PC-9 (cell line): ENCODE data around the gene DLGAP1. TPM values are rescaled to one million over a fixed set of nuclear protein-coding genes. Genes with fewer than 3 reads are reported as not detected.
A peak's percentile ranks its signal among the peaks of the same experiment; 100 is the strongest.

Experiments
- BruUV-seq: library from RNA; stranded (reverse); fragments of 400-500 nt; replicated peaks from 2 replicates; lab custom pipeline; 2021; lab: Mats Ljungman, UMichigan
- CTCF ChIA-PET: fragments of 300-600 bp; sonication (Branson Sonifier 250); formaldehyde crosslinking; loops from one replicate; lab custom pipeline; 2022; ENCODE audit warnings: antibody characterized with exemption; lab: Charles Lee
- POLR2A ChIA-PET: fragments of 300-600 bp; sonication (Branson Sonifier 250); formaldehyde crosslinking; loops from one replicate; lab custom pipeline; 2022; ENCODE audit warnings: antibody characterized with exemption; ENCODE audit not compliant: unreplicated experiment; lab: Charles Lee
- DNase-seq, 2 experiments: peaks; one replicate each; pipeline versions ENCODE4 v3.0.0 to v3.0.0-alpha.2; 2015 to 2022; ENCODE audit warnings: mixed read lengths in 1 of 2
- H2AFZ ChIP-seq: fragments of 200-600 bp; sonication (generic); 2 replicates; pipeline ENCODE4 v1.8.1; 2017; ENCODE audit warnings: antibody characterized with exemption
- H3F3A ChIP-seq: fragments of 200-600 bp; sonication (generic); 2 replicates; pipeline ENCODE4 v1.8.1; 2017; ENCODE audit warnings: antibody characterized with exemption, mild to moderate bottlenecking, low read depth; ENCODE audit not compliant: insufficient read depth
- H3K27ac ChIP-seq: fragments of 200-600 bp; sonication (generic); 2 replicates; pipeline ENCODE4 v1.6.1; 2016; ENCODE audit warnings: mixed run types
- H3K27me3 ChIP-seq: fragments of 200-600 bp; sonication (generic); 2 replicates; pipeline ENCODE4 v1.6.1; 2016; ENCODE audit warnings: low read depth, mixed run types; ENCODE audit not compliant: insufficient read depth
- H3K36me3 ChIP-seq: fragments of 200-600 bp; sonication (generic); 2 replicates; pipeline ENCODE4 v1.6.1; 2016; ENCODE audit warnings: low read depth, mixed run types
- H3K4me1 ChIP-seq: fragments of 200-600 bp; sonication (generic); replicated peaks from 2 replicates; pipeline ENCODE4 v1.6.1; 2016; ENCODE audit warnings: mixed run types; ENCODE audit not compliant: insufficient read depth
- H3K4me2 ChIP-seq: fragments of 200-600 bp; sonication (generic); 2 replicates; pipeline ENCODE4 v1.6.1; 2017; ENCODE audit warnings: mixed run types
- H3K4me3 ChIP-seq: fragments of 200-600 bp; sonication (generic); 2 replicates; pipeline ENCODE4 v1.6.1; 2016; ENCODE audit warnings: mixed run types
- H3K79me2 ChIP-seq: fragments of 200-600 bp; sonication (generic); 2 replicates; pipeline ENCODE4 v1.6.1; 2017; ENCODE audit warnings: low read depth, mixed run types
- H3K9me2 ChIP-seq: fragments of 200-600 bp; sonication (generic); 2 replicates; pipeline ENCODE4 v1.8.1; 2017; ENCODE audit warnings: mild to moderate bottlenecking; ENCODE audit not compliant: insufficient read depth
- H3K9me3 ChIP-seq: fragments of 200-600 bp; sonication (generic); 2 replicates; pipeline ENCODE4 v1.8.1; 2016; ENCODE audit warnings: low read depth; ENCODE audit not compliant: insufficient read depth
- H4K20me1 ChIP-seq: fragments of 200-600 bp; sonication (generic); 2 replicates; pipeline ENCODE4 v1.8.1; 2017; ENCODE audit not compliant: insufficient read depth
- CTCF ChIP-seq: fragments of 200-600 bp; sonication (generic); conservative IDR thresholded peaks from 2 replicates; pipeline ENCODE4 v1.6.1; 2017; ENCODE audit warnings: mixed run types, antibody characterized with exemption, mild to moderate bottlenecking, moderate library complexity
- EZH2 ChIP-seq: fragments of 200-600 bp; sonication (generic); IDR thresholded peaks from 2 replicates; pipeline ENCODE4 v1.8.0; 2017; ENCODE audit warnings: antibody characterized with exemption, low read depth
- intact Hi-C: fragments of 100-400 bp; cut with micrococcal nuclease; formaldehyde crosslinking; loops from one replicate; pipeline ENCODE4 v1.10.0; 2022; ENCODE audit not compliant: unreplicated experiment
- total RNA-seq: library from RNA; stranded (reverse); gene quantifications from 2 replicates; pipeline ENCODE4 v1.2.3, GENCODE V29; 2021

Gene DLGAP1
- total RNA-seq, 1 experiment from 2014 or later, result not detected

- no peaks in the 10 kb centered on the region for H3K36me3 ChIP-seq
- ChIA-PET POLR2A (no interaction called here), CTCF (interaction anchor here (0.6 kb wide), 1 partner anchor 593 kb away, joined by 5 read pairs; no protein-coding TSS in a partner anchor)
- H3K4me1 ChIP-seq, result peaks cover 31% of the 10 kb centered on the region
- no peaks in the 10 kb centered on the region for H3K9me2 ChIP-seq
- H3F3A ChIP-seq, result peaks cover 20% of the 10 kb centered on the region
- no peak for TF ChIP-seq EZH2
- no peak for TF ChIP-seq CTCF
- H3K4me3 ChIP-seq, result no peak overlapping the region
- no peak overlapping the region for H2AFZ ChIP-seq
- H4K20me1 ChIP-seq, result no peaks in the 10 kb centered on the region
- no peak for DNase-seq
- no peaks in the 10 kb centered on the region for H3K27me3 ChIP-seq
- BruUV-seq, result no TSS peak
- H3K4me2 ChIP-seq, result no peak overlapping the region
- peaks cover 27% of the 10 kb centered on the region for H3K79me2 ChIP-seq
- 0 out of 2 replicates have a peak, but pooled peaks cover 4% of the 10 kb centered on the region for H3K9me3 ChIP-seq
- H3K27ac ChIP-seq, result 0 out of 2 replicates have a peak overlapping the region, but pooled peaks have one; percentile 5
- intact Hi-C loops, result no loop called here
Measured at GRCh38 chr18:3658529-3658928, 796.6 kb downstream of the DLGAP1 start.

GRCh38 chr18:3655254-3656050 lies 799.7 kb downstream of the DLGAP1 start:
- no TSS peak for BruUV-seq
- CTCF ChIA-PET, result interaction anchor here (0.6 kb wide), 1 partner anchor 202 kb away, joined by 5 read pairs; no protein-coding TSS in a partner anchor
- intact Hi-C loops, result no loop called here
- Histone ChIP-seq H3K9me2 (no peaks in the 10 kb centered on the region), H3F3A (peaks cover 48% of the 10 kb centered on the region), H3K4me3 (0 out of 2 replicates have a peak overlapping the region, but pooled peaks have one; percentile 63), H2AFZ (no peak overlapping the region), H3K9me3 (no peaks in the 10 kb centered on the region), H3K4me1 (peaks cover 52% of the 10 kb centered on the region), H3K4me2 (peak overlapping the region; percentile 69), H3K27ac (peak overlapping the region; percentile 99), H3K79me2 (peaks cover 28% of the 10 kb centered on the region), H4K20me1 (no peaks in the 10 kb centered on the region), H3K27me3 (no peaks in the 10 kb centered on the region), H3K36me3 (no peaks in the 10 kb centered on the region)
- no peak for DNase-seq
- TF ChIP-seq CTCF (no peak), EZH2 (no peak)
- POLR2A ChIA-PET, result interaction anchor here (0.6 kb wide), 1 partner anchor 68 kb away, joined by 5 read pairs; no protein-coding TSS in a partner anchor

GRCh38 chr18:3654442-3655253 lies 800.5 kb downstream of the DLGAP1 start:
- DNase-seq, result no peak
- Histone ChIP-seq H3K79me2 (peaks cover 28% of the 10 kb centered on the region), H3K9me3 (no peaks in the 10 kb centered on the region), H3K27me3 (no peaks in the 10 kb centered on the region), H3K4me2 (peak overlapping the region; percentile 69), H3K4me3 (peak overlapping the region; percentile 63), H2AFZ (no peak overlapping the region), H3K36me3 (no peaks in the 10 kb centered on the region), H4K20me1 (no peaks in the 10 kb centered on the region), H3F3A (peaks cover 56% of the 10 kb centered on the region), H3K4me1 (peaks cover 60% of the 10 kb centered on the region), H3K9me2 (no peaks in the 10 kb centered on the region), H3K27ac (peak overlapping the region; percentile 99)
- ChIA-PET POLR2A (interaction anchor here (0.6 to 2.6 kb wide), 2 partner anchors 30 to 202 kb away, joined by 3 to 36 read pairs; no protein-coding TSS in a partner anchor), CTCF (interaction anchor here (2.9 kb wide), 1 partner anchor 11 kb away, joined by 31 read pairs; no protein-coding TSS in a partner anchor)
- TF ChIP-seq CTCF (no peak), EZH2 (no peak)
- BruUV-seq, result no TSS peak
- intact Hi-C loops, result loop anchor here (5.0 kb wide), 2 partner anchors 372 to 392 kb away; partner anchors contain the start of gene MYL12B
